ENCODE results near the gene ATP10A. TPM values are rescaled to one million over a fixed set of nuclear protein-coding genes. Genes with fewer than 3 reads are reported as not detected.

The ATP10A gene
- total RNA-seq, 1 experiment from 2014 or later: 3.9 TPM

DNA sequence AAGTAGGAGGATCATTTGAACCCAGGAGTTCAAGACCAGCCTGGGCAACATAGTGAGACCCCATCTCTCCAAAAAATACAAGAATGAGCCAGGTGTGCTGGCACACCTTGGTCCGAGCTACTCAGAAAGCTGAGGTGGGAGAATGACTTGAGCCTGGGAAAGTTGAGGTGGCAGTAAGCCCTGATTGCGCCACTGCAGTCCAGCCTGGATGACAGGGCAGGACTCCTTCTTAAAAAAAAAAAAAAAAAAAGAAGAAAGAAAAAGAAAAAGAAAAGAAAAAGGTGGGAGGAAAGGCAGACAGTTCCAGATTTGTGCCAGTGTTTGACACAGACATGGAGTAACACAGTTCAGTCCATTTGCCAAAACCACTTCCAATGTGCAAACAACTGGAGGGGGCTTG lies 75.7 kb downstream of the ATP10A start:
- H3K23me2 ChIP-seq (ENCODE audit: insufficient read length, low read depth, low read length, poor library complexity, severe bottlenecking): no peaks in the 10 kb centered on the region
- H4K8ac ChIP-seq (replicated peaks; ENCODE audit: insufficient read length, low read depth, low read length): no peak overlapping the region
- H2AFZ ChIP-seq (ENCODE audit: low read length): no peak overlapping the region
- no peak overlapping the region for H3K56ac ChIP-seq (ENCODE audit: insufficient read length, low read depth, low read length)
- no peak overlapping the region for H2BK20ac ChIP-seq (ENCODE audit: low read depth, low read length, poor library complexity, severe bottlenecking)
- no peak overlapping the region for H3K27ac ChIP-seq (ENCODE audit: insufficient read length, low read depth, low read length)
- TF ChIP-seq, protein P1, sequence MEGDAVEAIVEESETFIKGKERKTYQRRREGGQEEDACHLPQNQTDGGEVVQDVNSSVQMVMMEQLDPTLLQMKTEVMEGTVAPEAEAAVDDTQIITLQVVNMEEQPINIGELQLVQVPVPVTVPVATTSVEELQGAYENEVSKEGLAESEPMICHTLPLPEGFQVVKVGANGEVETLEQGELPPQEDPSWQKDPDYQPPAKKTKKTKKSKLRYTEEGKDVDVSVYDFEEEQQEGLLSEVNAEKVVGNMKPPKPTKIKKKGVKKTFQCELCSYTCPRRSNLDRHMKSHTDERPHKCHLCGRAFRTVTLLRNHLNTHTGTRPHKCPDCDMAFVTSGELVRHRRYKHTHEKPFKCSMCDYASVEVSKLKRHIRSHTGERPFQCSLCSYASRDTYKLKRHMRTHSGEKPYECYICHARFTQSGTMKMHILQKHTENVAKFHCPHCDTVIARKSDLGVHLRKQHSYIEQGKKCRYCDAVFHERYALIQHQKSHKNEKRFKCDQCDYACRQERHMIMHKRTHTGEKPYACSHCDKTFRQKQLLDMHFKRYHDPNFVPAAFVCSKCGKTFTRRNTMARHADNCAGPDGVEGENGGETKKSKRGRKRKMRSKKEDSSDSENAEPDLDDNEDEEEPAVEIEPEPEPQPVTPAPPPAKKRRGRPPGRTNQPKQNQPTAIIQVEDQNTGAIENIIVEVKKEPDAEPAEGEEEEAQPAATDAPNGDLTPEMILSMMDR (conservative IDR thresholded peaks at IDR 0.05): no peak
- Mint-ChIP-seq H3K4me1 (peaks cover 37 to 50% of the 10 kb centered on the region in 2 experiments), H3K4me3 (no peak overlapping the region), H3K27me3 (ENCODE audit: low read depth) (peaks cover 3% of the 10 kb centered on the region), H3K27ac (peak overlapping the region in 1 of 3 experiments; percentile 62; a peak in 1 of 7 replicates), H3K36me3 (ENCODE audit: insufficient read depth in 1 of 3, low read depth in 3 of 3) (no peaks in the 10 kb centered on the region), H3K9me3 (no peaks in the 10 kb centered on the region; a peak in 2 of 5 replicates)
- H3K79me2 ChIP-seq (ENCODE audit: insufficient read depth, low read length): no peaks in the 10 kb centered on the region
- no peak overlapping the region for H3K18ac ChIP-seq (ENCODE audit: insufficient read length, low read depth, low read length)
- no peak overlapping the region for H2BK5ac ChIP-seq (ENCODE audit: insufficient read length, low read length)
- no peak overlapping the region for H3T11ph ChIP-seq (ENCODE audit: low read length)
- H2BK12ac ChIP-seq (ENCODE audit: insufficient read length, low read depth, low read length): no peak overlapping the region
- no peak overlapping the region for H4K5ac ChIP-seq (ENCODE audit: insufficient read length, low read depth, low read length)
- H2AK5ac ChIP-seq (ENCODE audit: insufficient read length, low read length): no peak overlapping the region
- no peak overlapping the region for H4K91ac ChIP-seq (ENCODE audit: insufficient read length, low read depth, low read length)
- no peak for DNase-seq
- no peak overlapping the region for H2BK15ac ChIP-seq (ENCODE audit: low read depth, low read length)
- H3K9me3 ChIP-seq (ENCODE audit: control insufficient read depth, low read depth, low read length): no peaks in the 10 kb centered on the region
- no peak overlapping the region for H3K9ac ChIP-seq (ENCODE audit: extremely low read depth, insufficient read length, low read length)
- H3K27me3 ChIP-seq (ENCODE audit: insufficient read depth, low read length): no peaks in the 10 kb centered on the region
- no peak overlapping the region for H3K4me2 ChIP-seq (ENCODE audit: insufficient read depth, insufficient read length, low read length)
- no peak overlapping the region for H3K14ac ChIP-seq (ENCODE audit: insufficient read depth, low read length)
- no CpG with 5 or more reads among the region's 2 CpGs for WGBS (ENCODE audit: extremely low coverage, insufficient read length, low lambda C conversion rate)
- H3K4ac ChIP-seq (ENCODE audit: low read depth, low read length): no peak overlapping the region
- H3K4me1 ChIP-seq (ENCODE audit: insufficient read depth, low read length): peaks cover 6% of the 10 kb centered on the region; the same call in 1 of the 2 replicates
- no peak overlapping the region for H3K23ac ChIP-seq (ENCODE audit: insufficient read length, low read depth, low read length)
- no peaks in the 10 kb centered on the region for H4K20me1 ChIP-seq (ENCODE audit: control insufficient read depth, insufficient read depth, insufficient read length)
- H2BK120ac ChIP-seq (ENCODE audit: low read depth, low read length, poor library complexity, severe bottlenecking): no peak overlapping the region
- H3K79me1 ChIP-seq (ENCODE audit: insufficient read depth, low read depth, low read length, poor library complexity, severe bottlenecking): no peaks in the 10 kb centered on the region
